Right lobe of liver (tissue), 6 donors: Measurements from ENCODE around the gene TNFRSF12A. TPM values are rescaled to one million over a fixed set of nuclear protein-coding genes. Genes with fewer than 3 reads are reported as not detected.

Source experiments
- ATAC-seq, 4 donors: fragments of 200-7000 bp; cut with Tn5 transposase; one replicate each; pipeline ENCODE4 v1.9.1; 2020; ENCODE audit warnings: mild to moderate bottlenecking in 4 of 4, moderate library complexity in 4 of 4
- DNase-seq, 3 donors: peaks; one replicate each; pipeline ENCODE4 v3.0.0-alpha.2; 2020
- H3K27ac ChIP-seq, 3 donors: fragments of 200-600 bp; one replicate each; pipeline ENCODE4 v1.8.0; 2022
- H3K27me3 ChIP-seq, 2 donors: fragments of 200-600 bp; one replicate each; pipeline ENCODE4 v1.8.0; 2022
- H3K36me3 ChIP-seq, 4 donors: fragments of 200-600 bp; sonication (generic) in 1 of 4; one replicate each; pipeline versions ENCODE4 v1.5.1 to v1.8.0; 2017 to 2022; ENCODE audit warnings: control low read depth in 1 of 4
- H3K4me1 ChIP-seq, 4 donors: fragments of 200-600 bp; sonication (generic) in 1 of 4; one replicate each; pipeline versions ENCODE4 v1.5.1 to v1.8.0; 2017 to 2022; ENCODE audit warnings: control low read depth in 1 of 4
- H3K4me3 ChIP-seq, 3 donors: fragments of 200-600 bp; one replicate each; pipeline ENCODE4 v1.8.0; 2022
- H3K9me3 ChIP-seq, 4 donors: fragments of 200-600 bp; sonication (generic) in 1 of 4; one replicate each; pipeline versions ENCODE4 v1.5.1 to v1.8.0; 2017 to 2022; ENCODE audit warnings: control low read depth in 1 of 4
- CTCF ChIP-seq, 4 donors: fragments of 200-600 bp in 3 of 4; fragments of 450-650 bp in 1 of 4; IDR thresholded peaks; one replicate each; pipeline versions ENCODE4 v1.5.1 to v1.8.0; 2016 to 2022; ENCODE audit warnings: antibody characterized with exemption in 4 of 4, mild to moderate bottlenecking in 2 of 4
- POLR2A ChIP-seq: fragments of 450-650 bp; IDR thresholded peaks from one replicate; pipeline ENCODE4 v1.6.1; 2017; ENCODE audit warnings: antibody characterized with exemption, mild to moderate bottlenecking
- WGBS: methylation state at CpG from one replicate; pipeline ENCODE4 v1.1.6; 2018; ENCODE audit warnings: low coverage, low lambda C conversion rate; ENCODE audit not compliant: insufficient coverage; ENCODE audit errors: missing lambda C conversion rate; 5-methylcytosine and 5-hydroxymethylcytosine counted together
- intact Hi-C, 2 donors: fragments of 100-400 bp; cut with DNase I; formaldehyde crosslinking; loops; one replicate each; pipeline versions ENCODE4 v1.11.2 to v1.14.1; 2022
- total RNA-seq, 6 experiments: library from RNA; depleted of rRNA in 2 of 6; stranded (reverse); fragments of >200 nt in 2 of 6; fragmentation: NEBNext Ultra II Directional in 3 of 6; extraction: Animal tissue kit (Norgen Biotek cat#: 25700) in 3 of 6; gene quantifications; one replicate each; pipeline versions ENCODE4 v1.1.0 to v1.2.4, GENCODE V29; 2016 to 2023
- donor health status: DM: no; HTN: yes; CAD: no.
- donor health status: DM: no; HTN: no; CAD: no.
- donor health status: DM: no; HTN: no; CAD: no.
- donor health status: DM: no; HTN: yes; CAD: no.
- donor health status: DM: no; HTN: yes; CAD: no.

Gene TNFRSF12A
- total RNA-seq, 6 experiments from 2014 or later: 5.2 to 284 (median 69.4) TPM

GRCh38 chr16:2987286-2987685 lies 32.9 kb upstream of the TNFRSF12A start:
- intact Hi-C loops: no loop called here
- Histone ChIP-seq H3K36me3 (no peaks in the 10 kb centered on the region), H3K4me3 (no peak overlapping the region), H3K4me1 (peaks cover 0 to 21% (median 3%) of the 10 kb centered on the region in 4 donors), H3K9me3 (no peaks in the 10 kb centered on the region), H3K27me3 (no peaks in the 10 kb centered on the region), H3K27ac (no peak overlapping the region)
- no peak for TF ChIP-seq POLR2A
- no peak for TF ChIP-seq CTCF (IDR thresholded peaks at IDR 0.05)
- WGBS: no CpG with 5 or more reads among the region's 9 CpGs
- ATAC-seq (no peak), DNase-seq (no peak)

- TF ChIP-seq POLR2A (no peak), CTCF (IDR thresholded peaks at IDR 0.05) (no peak)
These were observed 32.3 kb upstream of the TNFRSF12A start for GRCh38 chr16:2987833-2988232.

GRCh38 chr16:2988590-2989099 lies 31.5 kb upstream of the TNFRSF12A start:
- Histone ChIP-seq H3K9me3 (no peaks in the 10 kb centered on the region), H3K4me1 (peaks cover 0 to 18% (median 3%) of the 10 kb centered on the region in 4 donors), H3K4me3 (no peak overlapping the region), H3K27ac (no peak overlapping the region), H3K27me3 (no peaks in the 10 kb centered on the region), H3K36me3 (no peaks in the 10 kb centered on the region)
- no peak for DNase-seq
- no peak for TF ChIP-seq POLR2A
- no peak for TF ChIP-seq CTCF (IDR thresholded peaks at IDR 0.05)
- intact Hi-C loops: no loop called here
- ATAC-seq: no peak
- WGBS: 38% methylated on average over 1 of the region's 8 CpGs

More at GRCh38 chr16:2987833-2988232, 32.3 kb upstream of the TNFRSF12A start:
- WGBS: no CpG with 5 or more reads among the region's 8 CpGs
- Histone ChIP-seq H3K9me3 (no peaks in the 10 kb centered on the region), H3K27me3 (no peaks in the 10 kb centered on the region), H3K4me3 (no peak overlapping the region), H3K4me1 (peaks cover 0 to 21% (median 3%) of the 10 kb centered on the region in 4 donors), H3K27ac (no peak overlapping the region), H3K36me3 (no peaks in the 10 kb centered on the region)
- no peak for DNase-seq
- intact Hi-C loops: no loop called here
- no peak for ATAC-seq

- no peak for TF ChIP-seq POLR2A
- no peak for TF ChIP-seq CTCF (IDR thresholded peaks at IDR 0.05)
- no peak for DNase-seq
- H3K36me3 ChIP-seq: no peaks in the 10 kb centered on the region
- WGBS: no CpG with 5 or more reads among the region's 10 CpGs
- H3K27ac ChIP-seq: no peak overlapping the region
- H3K4me3 ChIP-seq: no peak overlapping the region
- ATAC-seq: no peak
- intact Hi-C loops: no loop called here
- no peaks in the 10 kb centered on the region for H3K27me3 ChIP-seq
- peaks cover 0 to 2% (median under 1%) of the 10 kb centered on the region in 4 donors for H3K4me1 ChIP-seq
- H3K9me3 ChIP-seq: no peaks in the 10 kb centered on the region
These were observed 29.3 kb upstream of the TNFRSF12A start for GRCh38 chr16:2990891-2991290.
